WTC11 (cell line): ENCODE results near the gene ZP2. TPM values are rescaled to one million over a fixed set of nuclear protein-coding genes. Genes with fewer than 3 reads are reported as not detected.

Experiments used
- ATAC-seq: fragments of 200-7000 bp; cut with Tn5 transposase; 2 replicates; pipeline ENCODE4 v1.10.0; 2021; ENCODE audit warnings: mild to moderate bottlenecking, moderate library complexity
- CTCF ChIA-PET: fragments of 300-600 bp; sonication (Branson Sonifier 250); formaldehyde crosslinking; loops from one replicate; lab custom pipeline; 2021; ENCODE audit warnings: antibody characterized with exemption; lab: Charles Lee
- POLR2A ChIA-PET: fragments of 350-600 bp; sonication (Branson Sonifier 250); formaldehyde crosslinking; loops from one replicate; lab custom pipeline; 2021; ENCODE audit warnings: antibody characterized with exemption; lab: Charles Lee
- DNase-seq: peaks from one replicate; pipeline ENCODE4 v3.0.0; 2021; ENCODE audit warnings: low spot score
- H3K27ac Mint-ChIP-seq: 2 replicates; pipeline ENCODE4 v1.8.0; 2021; ENCODE audit warnings: mixed read lengths
- H3K27me3 Mint-ChIP-seq: 2 replicates; pipeline ENCODE4 v1.8.0; 2021; ENCODE audit warnings: low read depth, mild to moderate bottlenecking, moderate library complexity, mixed read lengths
- H3K36me3 Mint-ChIP-seq: 2 replicates; pipeline ENCODE4 v1.8.0; 2021; ENCODE audit warnings: mixed read lengths
- H3K4me1 Mint-ChIP-seq: 2 replicates; pipeline ENCODE4 v1.8.0; 2022; ENCODE audit warnings: mixed read lengths
- H3K4me3 Mint-ChIP-seq: 2 replicates; pipeline ENCODE4 v1.8.0; 2021; ENCODE audit warnings: mild to moderate bottlenecking, moderate library complexity, mixed read lengths
- H3K9me3 Mint-ChIP-seq: 2 replicates; pipeline ENCODE4 v1.8.0; 2021; ENCODE audit warnings: mixed read lengths
- AFF4 ChIP-seq: sonication (generic); formaldehyde crosslinking; IDR thresholded peaks from 2 replicates; pipeline ENCODE4 v1.8.1; 2023; ENCODE audit warnings: mild to moderate bottlenecking, missing genetic modification reagents, borderline replicate concordance
- CREM ChIP-seq: sonication (generic); formaldehyde crosslinking; IDR thresholded peaks from 2 replicates; pipeline ENCODE4 v1.8.1; 2022; ENCODE audit warnings: mild to moderate bottlenecking, missing genetic modification reagents, moderate library complexity
- GRHL2 ChIP-seq: fragments of 250-450 bp; sonication (Bioruptor Pico); IDR thresholded peaks from 2 replicates; pipeline ENCODE4 v1.8.0; 2022; ENCODE audit warnings: mild to moderate bottlenecking, moderate library complexity; ENCODE audit not compliant: insufficient replicate concordance, severe bottlenecking
- HMGA2 ChIP-seq: fragments of 250-450 bp; sonication (Bioruptor Pico); IDR thresholded peaks from 2 replicates; pipeline ENCODE4 v1.4.0; 2021; ENCODE audit warnings: mild to moderate bottlenecking, moderate library complexity
- MYBL2 ChIP-seq: sonication (generic); formaldehyde crosslinking; IDR thresholded peaks from 2 replicates; pipeline ENCODE4 v1.8.1; 2023; ENCODE audit warnings: mild to moderate bottlenecking, moderate library complexity, missing genetic modification reagents
- NR2C2 ChIP-seq: sonication (generic); formaldehyde crosslinking; IDR thresholded peaks from 2 replicates; pipeline ENCODE4 v1.8.0; 2022; ENCODE audit warnings: mild to moderate bottlenecking, missing genetic modification reagents
- NR3C1 ChIP-seq: sonication (generic); formaldehyde crosslinking; conservative IDR thresholded peaks from 2 replicates; pipeline ENCODE4 v1.8.1; 2023; ENCODE audit warnings: low read depth, mild to moderate bottlenecking, missing genetic modification reagents
- PRDM15 ChIP-seq: sonication (generic); formaldehyde crosslinking; IDR thresholded peaks from 2 replicates; pipeline ENCODE4 v1.8.0; 2022; ENCODE audit warnings: missing genetic modification reagents
- RELA ChIP-seq: sonication (generic); formaldehyde crosslinking; IDR thresholded peaks from 2 replicates; pipeline ENCODE4 v1.8.1; 2022; ENCODE audit warnings: missing genetic modification reagents, mild to moderate bottlenecking, borderline replicate concordance
- SP1 ChIP-seq: sonication (generic); formaldehyde crosslinking; conservative IDR thresholded peaks from 2 replicates; pipeline ENCODE4 v1.8.1; 2022; ENCODE audit warnings: missing genetic modification reagents
- TEAD4 ChIP-seq: sonication (generic); formaldehyde crosslinking; IDR thresholded peaks from 2 replicates; pipeline ENCODE4 v1.8.0; 2022; ENCODE audit warnings: mild to moderate bottlenecking, missing genetic modification reagents
- USF2 ChIP-seq: sonication (generic); formaldehyde crosslinking; IDR thresholded peaks from 2 replicates; pipeline ENCODE4 v1.8.1; 2023; ENCODE audit warnings: mild to moderate bottlenecking, missing genetic modification reagents, moderate library complexity
- ZNF138 ChIP-seq: sonication (generic); formaldehyde crosslinking; conservative IDR thresholded peaks from 2 replicates; pipeline ENCODE4 v1.8.1; 2022; ENCODE audit warnings: mild to moderate bottlenecking, moderate library complexity, missing genetic modification reagents
- ZNF219 ChIP-seq: sonication (generic); formaldehyde crosslinking; IDR thresholded peaks from 2 replicates; pipeline ENCODE4 v1.8.0; 2023; ENCODE audit warnings: missing genetic modification reagents, mild to moderate bottlenecking, borderline replicate concordance
- ZNF281 ChIP-seq: sonication (generic); formaldehyde crosslinking; IDR thresholded peaks from 2 replicates; pipeline ENCODE4 v1.8.0; 2023; ENCODE audit warnings: mild to moderate bottlenecking, missing genetic modification reagents
- ZNF396 ChIP-seq: fragments of 250-450 bp; sonication (Bioruptor Pico); IDR thresholded peaks from 2 replicates; pipeline ENCODE4 v1.8.0; 2021; ENCODE audit warnings: mild to moderate bottlenecking, moderate library complexity, borderline replicate concordance
- ZNF512 ChIP-seq: sonication (generic); formaldehyde crosslinking; IDR thresholded peaks from 2 replicates; pipeline ENCODE4 v1.8.1; 2022; ENCODE audit warnings: missing genetic modification reagents, borderline replicate concordance
- ZNF532 ChIP-seq: fragments of 250-450 bp; sonication (Bioruptor Pico); IDR thresholded peaks from 2 replicates; pipeline ENCODE4 v1.9.0; 2021; ENCODE audit warnings: mild to moderate bottlenecking, borderline replicate concordance
- total RNA-seq: library from RNA; stranded (reverse); gene quantifications from 3 replicates; pipeline ENCODE4 v1.2.3, GENCODE V29; 2021

ZP2 gene
- total RNA-seq, 1 experiment from 2014 or later, result 0.07 TPM

GRCh38 chr16:21242756-21243155, 31.4 kb upstream of the ZP2 start:
- Mint-ChIP-seq H3K9me3 (no peaks in the 10 kb centered on the region), H3K27me3 (no peaks in the 10 kb centered on the region), H3K4me1 (peaks cover 9% of the 10 kb centered on the region), H3K27ac (no peak overlapping the region), H3K4me3 (no peak overlapping the region), H3K36me3 (no peaks in the 10 kb centered on the region)
- CTCF ChIA-PET, result no interaction called here
- POLR2A ChIA-PET, result no interaction called here
- DNase-seq (no peak), ATAC-seq (no peak)
- no peak for TF ChIP-seq SP1
- TF ChIP-seq GRHL2, result no peak
- no peak for TF ChIP-seq PRDM15
- no peak for TF ChIP-seq NR2C2 (CRISPR knock-in tag)
- no peak for TF ChIP-seq NR3C1 (CRISPR knock-in tag)
- TF ChIP-seq ZNF138 (CRISPR knock-in tag), result no peak
- no peak for TF ChIP-seq ZNF532 (CRISPR knock-in tag)
- no peak for TF ChIP-seq ZNF281 (CRISPR knock-in tag)
- TF ChIP-seq CREM (CRISPR knock-in tag), result no peak
- TF ChIP-seq HMGA2 (CRISPR knock-in tag), result no peak
- no peak for TF ChIP-seq USF2 (CRISPR knock-in tag)
- no peak for TF ChIP-seq MYBL2 (CRISPR knock-in tag)
- TF ChIP-seq TEAD4, result no peak
- TF ChIP-seq ZNF512, result no peak
- TF ChIP-seq AFF4 (CRISPR knock-in tag), result no peak
- no peak for TF ChIP-seq ZNF219
- TF ChIP-seq RELA (CRISPR knock-in tag), result no peak
- TF ChIP-seq ZNF396, result no peak
